Measurements from ENCODE around the gene KLHL10.

KLHL10 gene

DNA sequence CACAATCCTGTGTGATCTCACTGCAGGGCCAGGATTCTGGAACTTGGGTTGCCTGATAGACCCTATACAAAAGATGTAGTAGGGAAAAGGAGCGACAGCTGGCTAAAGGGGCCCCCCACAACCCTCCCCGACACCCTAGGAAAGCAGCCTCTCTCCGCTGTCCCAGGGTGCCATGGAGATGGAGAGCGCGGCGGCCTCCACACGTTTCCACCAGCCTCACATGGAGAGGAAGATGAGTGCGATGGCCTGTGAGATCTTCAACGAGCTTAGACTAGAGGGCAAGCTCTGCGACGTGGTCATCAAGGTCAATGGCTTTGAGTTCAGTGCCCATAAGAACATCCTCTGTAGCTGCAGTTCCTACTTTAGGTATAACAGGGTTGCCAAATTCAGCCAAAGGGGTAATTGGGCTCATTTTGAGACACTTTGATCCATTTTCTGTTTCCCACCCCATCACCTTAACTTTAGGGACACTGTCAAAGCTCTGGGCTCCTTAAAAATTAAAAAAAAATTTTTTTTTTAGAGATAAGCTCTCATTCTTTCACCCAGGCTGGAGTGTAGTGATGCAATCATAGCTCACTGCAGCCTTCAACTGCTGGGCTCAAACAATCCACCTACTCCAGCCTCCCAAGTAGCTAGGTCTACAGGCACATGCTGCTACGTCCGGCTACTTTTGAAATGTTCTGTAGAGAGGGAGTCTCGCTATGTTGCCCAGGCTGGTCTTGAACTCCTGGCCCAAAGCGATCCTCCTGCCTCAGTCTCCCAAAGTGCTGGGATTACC is at the start of gene KLHL10:
Gene KLHL10, plus strand, starts transcription at position 65 of the 778 bp plus-strand sequence. Its CDS starts 108 bp downstream, at position 173.
- no peak for DNase-seq

- DNase-seq: no peak
These were observed 44.5 kb upstream of the KLHL10 start for GRCh38 chr17:41792845-41793783.

GRCh38 chr17:41793784-41794539 is 43.7 kb upstream of the KLHL10 start:
- DNase-seq: no peak

GRCh38 chr17:41794540-41794975 is 43.1 kb upstream of the KLHL10 start:
- no peak for DNase-seq

GRCh38 chr17:41796121-41796895 is 41.3 kb upstream of the KLHL10 start:
- no peak for DNase-seq

DNA sequence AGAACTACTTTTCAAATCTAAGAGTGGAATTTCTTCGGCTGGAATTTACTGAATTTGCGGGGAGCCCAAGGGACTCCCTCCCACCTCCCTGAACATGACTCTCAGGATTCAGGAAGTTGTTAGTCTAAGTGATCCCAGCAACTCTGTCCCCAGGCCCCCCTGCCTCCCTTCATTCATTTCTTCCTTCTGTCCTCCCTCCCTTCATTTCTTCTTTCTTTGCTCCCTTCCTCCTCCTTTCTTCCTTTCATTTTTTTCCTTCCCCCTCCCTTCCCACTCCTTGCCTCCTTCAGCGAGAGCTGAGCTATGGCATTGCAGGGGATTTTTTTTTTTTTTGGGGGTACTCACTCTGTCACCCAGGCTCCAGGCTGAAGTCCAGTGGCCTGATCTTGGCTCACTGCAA is 40.2 kb upstream of the KLHL10 start:
- no peak for DNase-seq

- no peak for DNase-seq
These were observed 38.3 kb upstream of the KLHL10 start for GRCh38 chr17:41799366-41799765.

DNA sequence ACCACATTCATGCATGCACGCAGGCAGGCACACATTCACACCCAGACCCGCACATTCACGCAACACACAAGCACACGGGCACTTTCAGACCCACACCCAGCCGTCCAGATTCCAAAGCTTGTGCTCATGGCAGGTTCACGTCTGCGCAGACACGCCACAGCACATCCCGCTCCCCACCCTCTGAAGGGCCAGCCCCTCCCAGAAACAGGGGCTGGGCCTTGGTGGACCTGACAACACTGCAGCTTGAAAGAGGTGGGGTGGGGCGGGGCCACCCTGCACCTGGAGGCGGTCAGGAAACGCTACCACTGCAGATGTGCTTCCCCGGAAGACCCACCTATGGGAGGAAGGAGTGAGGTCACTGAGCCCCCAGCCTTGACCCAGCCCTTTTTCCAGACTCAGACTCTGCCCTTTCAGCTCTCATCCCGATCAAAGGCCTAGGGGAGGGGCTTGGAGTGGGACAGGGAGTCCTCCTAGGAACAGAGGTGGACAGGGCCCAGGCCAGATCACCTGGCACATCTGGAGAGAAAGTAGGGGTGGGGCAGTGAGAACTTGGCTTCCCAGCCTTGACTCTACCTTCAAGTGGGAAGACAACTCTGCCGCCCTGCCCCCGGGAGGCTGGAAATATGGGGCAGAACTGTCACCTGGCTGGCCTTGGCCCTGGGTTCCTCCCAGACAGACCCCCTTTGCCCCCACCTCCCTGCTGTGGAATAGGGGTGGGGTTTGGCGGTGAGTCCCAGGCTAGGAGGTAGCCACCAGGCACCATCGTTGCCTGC is 36.8 kb upstream of the KLHL10 start:
- peak; percentile 15 for DNase-seq

DNA sequence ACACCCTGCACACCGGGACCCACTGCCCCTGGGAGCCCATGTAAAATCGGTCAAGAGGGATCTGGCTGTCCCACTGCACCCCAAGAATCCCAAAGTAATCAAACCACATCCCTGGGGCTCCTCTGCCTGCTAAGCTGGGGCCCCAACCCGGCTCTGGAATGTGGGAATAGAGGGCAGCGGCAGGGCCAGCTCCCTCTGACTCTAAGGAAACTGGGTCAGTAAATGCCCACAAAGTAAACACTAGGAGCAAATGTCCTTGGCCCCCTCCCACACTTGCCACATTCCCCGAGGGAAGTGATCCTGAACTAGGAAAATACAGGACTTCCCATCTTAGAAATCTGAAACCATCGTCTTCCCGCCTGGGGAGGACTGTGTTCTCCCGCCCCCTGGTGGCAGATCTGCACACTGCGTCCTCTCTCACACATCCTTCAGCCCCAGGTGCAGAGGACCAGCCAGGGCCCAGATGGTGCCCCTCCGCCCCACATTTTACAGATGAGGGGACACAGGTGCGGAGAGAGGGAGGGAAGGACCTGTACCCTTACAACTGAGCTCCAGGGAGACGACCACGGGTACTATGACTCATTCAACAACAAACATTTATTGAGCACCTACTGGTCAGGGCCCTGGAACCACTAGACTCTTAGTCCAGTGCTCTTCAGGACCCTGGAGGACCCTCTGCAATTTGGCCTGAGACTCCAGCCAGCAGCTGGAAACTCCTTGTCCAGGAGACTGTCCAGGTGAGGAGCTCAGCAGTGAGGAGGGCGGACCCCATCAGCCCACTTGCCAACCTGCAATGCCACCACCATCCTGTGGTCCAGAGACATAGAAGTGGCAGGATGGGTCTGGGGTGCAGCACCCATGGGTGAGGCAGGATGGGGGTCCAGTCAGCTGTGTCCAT is 36.0 kb upstream of the KLHL10 start:
- DNase-seq: peak; percentile 66

DNA sequence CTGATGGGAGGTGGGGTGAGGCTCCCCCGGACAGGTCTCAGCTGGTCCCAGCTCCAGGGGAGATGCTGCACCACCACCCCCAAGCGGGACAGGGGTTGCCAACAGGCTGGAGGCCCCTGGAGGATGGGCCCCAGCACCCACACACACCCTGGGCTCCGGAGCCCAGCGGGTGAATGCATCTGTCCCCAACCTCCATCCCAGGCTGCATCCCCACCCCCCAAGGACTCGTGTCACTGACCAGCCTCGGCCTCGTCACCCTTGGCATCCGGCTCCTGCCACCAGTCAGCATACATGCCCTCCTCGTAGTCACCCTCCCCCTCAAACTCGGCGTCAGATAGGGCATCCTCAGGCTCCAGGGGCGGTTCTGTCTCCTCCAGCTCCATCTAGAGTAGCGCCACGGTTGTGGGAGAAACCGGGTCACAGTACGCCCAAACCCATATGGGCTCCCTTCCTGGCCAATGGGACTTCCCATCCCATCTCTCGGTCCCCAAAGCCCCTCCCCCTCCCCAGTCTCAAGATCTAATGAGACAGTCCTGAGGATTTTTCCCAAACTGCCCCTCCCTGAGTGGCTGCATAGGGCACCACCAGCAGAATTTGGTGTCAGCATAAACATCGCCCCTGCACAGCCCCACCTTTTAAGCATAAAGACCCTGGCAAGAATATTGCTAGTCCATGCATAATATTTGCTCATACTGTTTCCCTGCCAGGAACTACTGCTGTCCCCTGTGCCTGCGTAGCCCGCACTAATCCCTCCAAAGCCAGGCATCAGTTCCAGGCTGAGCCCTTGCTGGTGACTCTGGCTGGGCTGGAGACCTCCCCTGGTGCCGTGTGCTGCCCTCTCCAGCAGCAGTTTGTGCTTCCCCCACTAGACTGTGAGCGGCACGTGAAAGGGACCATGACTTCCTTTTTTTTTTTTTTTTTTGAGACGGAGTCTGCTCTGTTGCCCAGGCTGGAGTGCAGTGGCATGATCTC is 34.3 kb upstream of the KLHL10 start:
- no peak for DNase-seq

DNA sequence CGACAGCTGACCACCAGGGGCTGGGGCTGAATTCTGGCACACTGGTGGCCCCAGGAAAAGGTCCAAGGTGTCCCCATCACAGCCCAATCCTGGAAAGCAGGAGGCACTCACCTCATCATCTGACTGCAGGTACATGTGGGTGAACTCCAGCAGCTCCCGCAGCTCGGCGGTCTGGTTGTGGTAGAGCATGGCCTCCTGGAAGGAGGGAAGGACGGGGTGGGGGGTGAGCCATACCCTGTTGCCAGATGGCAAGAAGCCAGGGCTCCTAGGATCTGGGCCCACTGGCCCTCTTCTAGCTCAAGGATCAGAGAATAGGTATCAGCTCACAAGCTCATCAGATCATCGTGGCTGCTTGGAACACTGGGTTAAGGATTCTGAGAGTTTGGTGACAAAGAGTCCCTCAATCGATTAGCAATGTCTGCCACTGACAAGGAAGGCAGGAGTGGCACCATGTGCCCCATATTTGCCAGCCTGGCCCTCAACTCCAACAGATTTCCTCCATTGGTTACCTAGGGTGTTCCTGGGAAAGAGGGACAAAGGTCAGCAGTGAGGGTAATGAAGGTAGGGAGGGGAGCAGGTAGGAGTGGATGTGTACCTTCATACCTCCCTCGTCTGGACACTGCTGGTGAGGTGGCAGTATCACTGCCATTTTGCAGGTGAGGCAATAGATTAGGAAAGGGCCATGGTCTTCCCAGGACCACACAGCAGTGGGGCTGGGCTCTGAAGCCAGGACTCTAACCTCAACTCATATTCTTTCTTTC is 30.8 kb upstream of the KLHL10 start:
- DNase-seq: no peak

- DNase-seq: no peak
These were observed 26.7 kb upstream of the KLHL10 start for GRCh38 chr17:41810659-41811548.

- DNase-seq: peak; percentile 76
These were observed 25.9 kb upstream of the KLHL10 start, which contains the start of gene P3H4 for GRCh38 chr17:41811549-41812380. Gene P3H4, minus strand, starts transcription at chr17:41811949. Its CDS starts 34 bp downstream, at chr17:41811915.

DNA sequence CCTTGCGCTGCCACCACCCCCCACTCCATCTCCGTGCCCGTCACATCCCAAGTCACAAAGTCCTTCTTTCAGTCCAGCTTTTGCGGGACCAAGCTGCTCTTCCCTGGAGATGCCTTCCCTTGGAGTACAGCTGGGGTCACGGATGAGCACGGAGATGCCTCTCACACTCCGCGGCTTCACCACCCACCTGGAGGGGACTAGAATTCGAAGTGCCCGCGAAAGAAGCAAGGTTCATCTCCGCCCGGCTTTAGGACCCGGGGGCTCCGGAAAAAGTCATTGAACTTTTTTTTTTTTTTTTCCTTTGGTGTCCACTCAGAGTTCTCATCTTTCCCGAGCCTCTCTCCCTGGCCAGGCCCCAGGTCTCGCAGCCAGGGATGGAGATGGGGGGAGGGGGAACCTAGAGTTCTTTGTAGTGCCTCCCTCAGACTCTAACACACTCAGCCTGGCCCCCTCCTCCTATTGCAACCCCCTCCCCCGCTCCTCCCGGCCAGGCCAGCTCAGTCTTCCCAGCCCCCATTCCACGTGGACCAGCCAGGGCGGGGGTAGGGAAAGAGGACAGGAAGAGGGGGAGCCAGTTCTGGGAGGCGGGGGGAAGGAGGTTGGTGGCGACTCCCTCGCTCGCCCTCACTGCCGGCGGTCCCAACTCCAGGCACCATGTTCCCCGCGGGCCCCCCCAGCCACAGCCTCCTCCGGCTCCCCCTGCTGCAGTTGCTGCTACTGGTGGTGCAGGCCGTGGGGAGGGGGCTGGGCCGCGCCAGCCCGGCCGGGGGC is 25.1 kb upstream of the KLHL10 start, which contains the start of gene FKBP10:
Gene FKBP10, plus strand, starts transcription at position 624 of the 771 bp plus-strand sequence. Its CDS starts 31 bp downstream, at position 655.
- peak; percentile 44 for DNase-seq

DNA sequence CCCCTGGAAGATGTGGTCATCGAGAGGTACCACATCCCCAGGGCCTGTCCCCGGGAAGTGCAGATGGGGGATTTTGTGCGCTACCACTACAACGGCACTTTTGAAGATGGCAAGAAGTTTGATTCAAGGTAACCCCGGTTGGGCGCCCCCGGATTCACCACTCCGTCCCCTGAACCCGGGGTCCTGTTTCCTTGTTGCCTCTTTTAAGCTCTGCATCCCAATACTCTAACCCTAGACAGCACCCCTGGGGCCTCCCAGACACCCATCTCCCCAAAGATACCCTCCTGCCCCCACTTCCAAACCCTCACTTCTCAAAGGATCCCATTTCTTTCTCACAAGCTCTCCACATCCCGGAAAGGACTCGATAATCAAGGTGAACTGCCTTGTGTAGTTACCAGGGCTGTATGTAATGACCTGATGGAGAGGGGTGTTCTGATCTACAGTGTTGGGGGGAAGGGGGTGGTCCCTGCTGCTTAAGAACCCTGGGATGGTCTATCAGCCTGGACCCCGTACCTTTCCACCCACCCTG is 24.4 kb upstream of the KLHL10 start:
- no peak for DNase-seq

Measured in CD4-positive, alpha-beta T cell treated with Interleukin-21 for 1 hour (primary cell).